ENCODE measurements around the gene ZNF710.

ZNF710 gene

DNA sequence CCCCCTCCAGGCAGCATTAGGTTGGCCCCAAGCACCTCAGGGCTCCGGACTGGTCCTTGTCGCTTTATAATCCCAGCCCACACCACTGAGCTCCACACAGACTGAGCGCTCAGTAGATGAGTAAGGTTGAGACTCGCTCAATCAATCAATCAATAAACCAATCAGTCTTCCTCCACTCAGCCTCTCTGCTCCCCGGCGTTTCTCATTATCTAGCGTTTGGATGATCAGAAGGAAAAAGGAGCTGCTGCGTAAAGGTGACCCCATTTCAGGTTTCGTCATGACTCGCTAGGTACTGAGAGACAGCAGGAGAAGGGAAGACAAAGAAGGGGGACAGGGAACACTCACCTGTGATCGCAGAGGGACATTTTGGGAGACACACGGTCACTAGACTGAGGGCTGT lies 41.2 kb downstream of the ZNF710 start:
- DNase-seq: no peak

- DNase-seq: no peak
Measured at GRCh38 chr15:90042766-90043529, 41.8 kb downstream of the ZNF710 start.

DNA sequence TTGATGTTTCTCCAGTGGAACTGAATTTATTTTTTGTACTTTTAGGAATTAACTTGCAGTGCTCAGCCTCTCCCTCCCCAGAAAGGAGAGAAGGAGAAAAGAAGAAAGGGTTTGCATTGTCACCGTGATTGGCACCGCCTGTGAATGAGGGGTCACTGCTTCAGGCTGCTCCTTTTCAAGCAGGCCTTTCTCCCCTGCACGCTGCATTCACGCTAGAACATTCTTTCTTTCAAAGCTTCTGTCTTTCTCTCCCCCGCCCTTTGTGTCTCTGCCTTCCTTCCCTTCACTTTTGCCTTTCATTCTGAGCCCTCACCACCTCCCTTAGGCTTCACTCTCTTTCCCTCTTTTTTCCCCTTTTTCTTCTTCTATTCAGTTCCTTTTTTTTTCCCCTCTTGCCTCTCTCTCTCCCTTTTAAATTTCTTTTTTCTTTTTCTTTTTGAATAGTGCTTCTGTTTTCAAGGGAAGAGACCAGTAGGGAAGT lies 42.4 kb downstream of the ZNF710 start:
- DNase-seq: no peak

- no peak for DNase-seq
Measured at GRCh38 chr15:90044191-90044590, 43.1 kb downstream of the ZNF710 start.

- no peak for DNase-seq
Measured at GRCh38 chr15:90044916-90045371, 43.8 kb downstream of the ZNF710 start.

- DNase-seq: no peak
Measured at GRCh38 chr15:90046289-90046688, 45.2 kb downstream of the ZNF710 start.

GRCh38 chr15:90046911-90047392 lies 45.8 kb downstream of the ZNF710 start:
- DNase-seq: no peak

GRCh38 chr15:90047956-90048575 lies 46.9 kb downstream of the ZNF710 start:
- no peak for DNase-seq

DNA sequence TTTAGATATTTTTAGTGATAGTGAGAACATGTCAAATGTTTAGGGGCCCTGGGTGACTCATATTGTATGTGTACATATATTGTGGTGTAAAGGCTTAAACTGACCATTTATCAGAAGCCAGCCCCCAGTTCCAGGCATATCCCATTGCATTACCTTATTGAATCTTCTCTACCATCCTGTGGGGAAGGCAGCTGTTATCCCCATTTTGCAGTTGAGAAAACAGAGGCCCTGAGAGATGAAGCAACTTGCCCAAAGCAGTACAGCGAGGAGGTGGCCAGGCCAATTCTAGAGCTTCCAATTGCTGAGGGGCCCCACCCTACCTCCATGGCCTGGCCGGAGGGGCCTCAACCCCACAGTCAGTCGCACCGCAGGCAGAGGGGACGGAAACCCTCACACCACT lies 47.9 kb downstream of the ZNF710 start:
- no peak for DNase-seq

DNA sequence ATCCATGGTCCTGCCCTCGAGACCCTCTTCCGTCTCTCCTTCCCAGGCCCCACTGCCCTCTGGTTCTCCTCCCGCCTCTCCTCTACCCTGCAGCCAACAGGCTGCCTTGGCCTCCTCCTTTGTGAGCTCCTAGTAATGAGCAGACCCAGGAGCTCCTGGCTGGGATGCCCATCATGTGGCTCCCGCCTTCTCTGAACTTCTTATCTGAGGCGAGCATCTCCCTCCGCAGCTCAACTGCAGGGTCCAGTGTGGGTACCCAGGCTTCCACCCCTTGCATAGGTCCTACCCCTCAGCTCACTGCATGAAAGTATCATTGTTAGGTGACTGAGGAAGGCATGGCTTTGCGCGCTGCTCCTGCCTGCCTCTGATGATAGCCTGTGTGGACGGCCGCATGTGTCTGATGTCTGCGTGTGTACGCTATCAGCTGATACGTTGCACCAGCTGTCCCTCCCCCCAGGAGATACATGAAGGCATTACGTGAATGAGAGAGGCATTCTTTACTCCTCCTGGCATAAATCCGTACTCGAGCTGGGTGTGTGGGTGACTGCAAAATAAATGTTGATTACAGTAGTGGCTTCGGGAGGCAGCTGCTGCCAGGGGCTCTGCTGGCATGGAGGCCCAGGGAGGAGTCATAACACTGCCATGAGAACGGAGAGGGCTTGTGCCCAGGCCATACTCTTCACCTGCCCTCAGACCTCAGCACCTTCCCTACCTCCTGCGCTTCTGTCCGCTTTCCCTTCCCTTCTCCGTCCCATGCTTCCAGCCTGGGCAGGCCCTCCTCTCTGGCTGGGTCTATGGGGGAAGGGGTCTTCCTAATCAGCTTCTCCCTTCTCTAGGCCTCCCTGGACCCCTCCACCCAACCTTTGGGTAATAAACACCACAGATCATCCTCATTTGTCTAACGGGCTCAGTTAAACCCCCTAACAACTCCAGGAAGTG lies 48.8 kb downstream of the ZNF710 start:
- DNase-seq: no peak

DNA sequence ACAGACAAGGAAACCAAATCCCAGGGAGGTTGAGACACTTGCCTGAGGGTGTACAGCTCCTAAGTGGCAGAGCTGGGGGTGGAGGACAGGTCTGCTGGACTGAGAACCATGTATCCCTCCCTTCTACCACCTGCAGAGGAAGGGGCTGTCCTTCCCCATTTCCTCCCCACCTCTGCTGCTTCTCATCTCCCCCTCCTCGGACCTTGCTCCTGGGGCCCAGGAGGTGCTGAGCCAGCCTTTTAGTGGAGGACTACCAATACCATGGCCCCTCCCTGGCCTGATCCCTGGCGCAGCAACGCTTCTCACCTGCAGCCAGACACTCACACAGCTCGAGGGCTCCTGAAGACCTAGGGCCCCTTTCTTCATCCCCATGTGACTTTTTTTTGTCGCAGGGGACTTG lies 50.8 kb downstream of the ZNF710 start:
- DNase-seq: no peak

DNA sequence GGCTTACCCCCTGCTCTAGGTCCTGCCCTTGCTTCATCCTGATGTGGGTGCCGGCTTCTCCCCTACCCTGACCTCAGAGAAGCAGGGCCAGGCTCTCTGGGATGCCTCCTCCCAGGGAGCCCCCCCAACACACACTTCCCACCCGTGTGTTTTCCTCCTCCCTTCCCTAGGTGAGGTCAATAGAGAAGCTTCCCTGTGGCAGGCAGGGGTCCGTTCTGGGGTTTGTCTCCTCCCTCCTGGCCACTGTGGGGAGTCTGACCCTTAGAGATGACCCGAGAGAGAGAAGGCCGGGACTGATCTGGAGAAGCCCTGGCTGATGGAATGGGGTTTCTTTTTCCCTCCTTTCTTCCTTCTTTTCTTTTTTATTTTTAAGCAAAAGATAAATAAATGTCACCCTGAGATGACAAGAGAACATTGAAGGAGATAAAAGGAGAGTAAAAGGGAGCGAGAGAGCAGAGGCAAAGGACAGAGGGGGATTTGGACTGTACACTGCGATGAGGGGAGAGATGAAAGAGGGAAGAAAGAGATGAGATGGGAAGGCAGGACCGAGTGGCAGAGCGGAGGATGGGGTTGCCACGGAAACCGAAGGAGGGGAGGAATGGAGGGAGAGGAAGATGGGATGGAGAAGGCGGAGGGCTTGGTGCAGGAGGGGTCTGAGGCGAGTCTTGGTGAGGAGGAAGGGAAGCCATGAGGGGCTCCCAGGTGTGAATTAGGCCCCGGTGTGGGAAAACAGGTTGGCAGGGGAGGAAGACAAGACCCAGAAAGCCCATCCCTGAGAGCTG lies 52.8 kb downstream of the ZNF710 start:
- no peak for DNase-seq

GRCh38 chr15:90054618-90055097 lies 53.5 kb downstream of the ZNF710 start:
- no peak for DNase-seq

- no peak for DNase-seq
Measured at GRCh38 chr15:90055182-90055581, 54.1 kb downstream of the ZNF710 start.

DNA sequence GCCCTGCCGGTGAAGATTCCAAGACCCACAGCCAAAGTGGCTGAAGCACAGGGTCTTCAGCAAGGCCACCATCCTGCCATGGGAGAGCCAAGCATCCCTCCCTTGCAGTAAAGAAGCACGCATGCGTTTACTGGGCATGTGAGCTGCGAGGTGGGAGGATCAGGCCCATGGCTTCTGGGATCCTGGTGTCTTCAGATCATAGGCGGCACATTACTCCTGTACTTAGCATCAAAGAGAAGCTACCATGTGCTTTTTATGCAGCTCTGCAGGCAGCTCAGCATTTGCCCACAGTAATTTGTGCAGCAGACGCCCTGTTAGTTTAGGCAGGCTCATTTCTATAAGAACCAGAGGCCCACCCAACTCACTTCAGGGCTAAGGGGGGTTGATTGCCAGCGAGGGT lies 55.4 kb downstream of the ZNF710 start:
- no peak for DNase-seq

GRCh38 chr15:90058308-90058707 lies 57.2 kb downstream of the ZNF710 start:
- DNase-seq: peak in 1 of 2 donors; percentile 30

DNA sequence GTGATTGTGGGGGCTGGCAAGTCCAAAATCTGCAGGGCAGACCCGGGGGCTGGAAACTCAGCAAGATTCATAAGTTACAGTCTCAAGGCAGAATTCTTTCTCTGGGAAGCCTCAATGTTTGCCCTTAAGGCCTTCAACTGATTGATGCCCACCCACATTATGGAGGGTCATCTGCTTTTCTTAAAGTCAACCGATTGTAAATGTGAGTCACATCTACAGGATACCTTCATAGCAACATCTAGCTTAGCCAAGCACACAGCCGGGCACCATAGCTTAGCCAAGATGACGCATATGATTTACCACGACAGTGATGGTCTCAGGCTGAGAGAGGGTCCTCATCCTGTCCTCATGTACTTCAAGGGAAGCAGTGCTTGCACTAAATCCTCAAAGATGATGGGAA lies 57.7 kb downstream of the ZNF710 start:
- DNase-seq: no peak

GRCh38 chr15:90059208-90059985 lies 58.3 kb downstream of the ZNF710 start:
- peak; percentile 64 to 97 for DNase-seq

DNA sequence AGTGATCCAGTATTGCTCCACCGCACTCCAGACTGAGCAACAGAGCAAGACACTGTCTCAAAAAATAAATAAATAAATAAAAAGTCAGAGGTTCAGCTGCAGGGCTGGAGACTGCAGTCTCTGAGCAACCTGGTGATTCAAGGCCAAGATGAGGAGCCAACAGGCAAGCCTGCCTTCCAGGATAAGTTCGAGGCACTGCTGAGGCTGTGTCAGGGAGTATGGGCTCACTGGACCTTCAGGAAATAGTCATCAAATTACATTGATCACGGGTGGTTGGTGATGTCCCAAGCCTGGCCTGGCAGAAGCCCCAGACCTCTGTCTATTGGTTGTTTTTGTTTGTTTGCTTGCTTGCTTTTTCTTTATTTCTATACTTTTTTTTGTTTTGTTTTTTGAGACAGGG lies 59.7 kb downstream of the ZNF710 start:
- no peak for DNase-seq

- no peak for DNase-seq
Measured at GRCh38 chr15:90062023-90062442, 60.9 kb downstream of the ZNF710 start.

DNA sequence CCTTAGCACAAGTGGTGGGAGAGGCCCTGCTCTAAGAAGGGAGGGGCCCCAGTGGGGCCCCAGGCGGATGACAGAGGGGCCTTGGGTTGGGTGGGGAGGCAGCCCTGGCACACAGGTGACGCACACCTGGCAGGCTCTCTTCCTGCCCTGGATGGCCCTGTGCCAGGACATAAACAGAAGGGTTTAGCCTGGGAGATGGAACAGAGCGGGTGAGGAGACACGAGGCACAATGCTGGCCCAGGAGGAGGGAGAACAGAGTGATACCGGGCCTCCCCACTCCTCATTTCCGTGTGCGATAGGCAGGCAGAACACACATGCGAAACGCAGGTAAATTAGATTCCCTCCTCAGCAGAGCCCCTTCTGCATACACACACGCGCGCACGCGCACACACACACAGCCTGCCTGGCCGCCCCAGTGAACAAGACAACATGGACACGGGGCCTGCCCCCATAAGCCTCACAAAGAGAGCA lies 61.4 kb downstream of the ZNF710 start:
- DNase-seq: no peak
